IPS-18a (cell line): Measurements from ENCODE around the gene PLEKHA1.

Source experiments
- H3K27ac ChIP-seq: one replicate; pipeline ENCODE4 v1.5.1; 2013; ENCODE audit warnings: low read length
- H3K27me3 ChIP-seq: one replicate; pipeline ENCODE4 v1.6.1; 2013; ENCODE audit warnings: mild to moderate bottlenecking, low read length; ENCODE audit not compliant: control insufficient read depth, insufficient read depth
- H3K36me3 ChIP-seq: one replicate; pipeline ENCODE4 v1.6.1; 2013; ENCODE audit warnings: low read depth, low read length; ENCODE audit not compliant: control insufficient read depth
- H3K4me1 ChIP-seq: one replicate; pipeline ENCODE4 v1.6.1; 2013; ENCODE audit warnings: low read depth, low read length; ENCODE audit not compliant: control insufficient read depth
- H3K4me3 ChIP-seq: one replicate; pipeline ENCODE4 v1.5.1; 2013; ENCODE audit warnings: low read length
- H3K9ac ChIP-seq: one replicate; pipeline ENCODE4 v1.6.1; 2013; ENCODE audit warnings: mild to moderate bottlenecking, low read length, moderate library complexity
- H3K9me3 ChIP-seq: one replicate; pipeline ENCODE4 v1.6.1; 2013; ENCODE audit warnings: low read depth, low read length; ENCODE audit not compliant: control insufficient read depth

Gene PLEKHA1

GRCh38 chr10:122336961-122337360 lies 37.5 kb upstream of the PLEKHA1 start:
- Histone ChIP-seq H3K4me1 (no peaks in the 10 kb centered on the region), H3K9ac (no peak overlapping the region)

GRCh38 chr10:122338609-122339441 lies 35.7 kb upstream of the PLEKHA1 start:
- Histone ChIP-seq H3K36me3 (no peaks in the 10 kb centered on the region), H3K9ac (no peak overlapping the region), H3K27me3 (no peaks in the 10 kb centered on the region), H3K9me3 (no peaks in the 10 kb centered on the region), H3K4me1 (peaks cover 11% of the 10 kb centered on the region), H3K27ac (no peak overlapping the region), H3K4me3 (no peak overlapping the region)

More at GRCh38 chr10:122336961-122337360, 37.5 kb upstream of the PLEKHA1 start:
- H3K27ac ChIP-seq: no peak overlapping the region
- H3K9me3 ChIP-seq: no peaks in the 10 kb centered on the region
- H3K27me3 ChIP-seq: no peaks in the 10 kb centered on the region
- no peak overlapping the region for H3K4me3 ChIP-seq
- H3K36me3 ChIP-seq: no peaks in the 10 kb centered on the region

GRCh38 chr10:122341141-122341810 lies 33.2 kb upstream of the PLEKHA1 start:
- H3K4me1 ChIP-seq: peaks cover 13% of the 10 kb centered on the region
- no peaks in the 10 kb centered on the region for H3K36me3 ChIP-seq
- H3K27ac ChIP-seq: no peak overlapping the region
- no peak overlapping the region for H3K9ac ChIP-seq
- peaks cover 2% of the 10 kb centered on the region for H3K9me3 ChIP-seq
- H3K27me3 ChIP-seq: no peaks in the 10 kb centered on the region
- no peak overlapping the region for H3K4me3 ChIP-seq

- Histone ChIP-seq H3K4me3 (no peak overlapping the region), H3K27ac (no peak overlapping the region), H3K4me1 (peaks cover 13% of the 10 kb centered on the region), H3K36me3 (no peaks in the 10 kb centered on the region), H3K9ac (no peak overlapping the region), H3K9me3 (peaks cover 8% of the 10 kb centered on the region), H3K27me3 (no peaks in the 10 kb centered on the region)
Observed at GRCh38 chr10:122342293-122343134, 32.0 kb upstream of the PLEKHA1 start.

- H3K27me3 ChIP-seq: no peaks in the 10 kb centered on the region
- H3K9me3 ChIP-seq: peaks cover 8% of the 10 kb centered on the region
- peaks cover 13% of the 10 kb centered on the region for H3K4me1 ChIP-seq
- H3K4me3 ChIP-seq: no peak overlapping the region
- no peaks in the 10 kb centered on the region for H3K36me3 ChIP-seq
- H3K27ac ChIP-seq: no peak overlapping the region
- no peak overlapping the region for H3K9ac ChIP-seq
Observed at GRCh38 chr10:122343135-122343800, 31.2 kb upstream of the PLEKHA1 start.

GRCh38 chr10:122343936-122344335 lies 30.6 kb upstream of the PLEKHA1 start:
- Histone ChIP-seq H3K4me3 (no peak overlapping the region), H3K4me1 (peaks cover 13% of the 10 kb centered on the region), H3K9ac (no peak overlapping the region), H3K27ac (no peak overlapping the region), H3K27me3 (no peaks in the 10 kb centered on the region), H3K36me3 (no peaks in the 10 kb centered on the region), H3K9me3 (peaks cover 8% of the 10 kb centered on the region)

- Histone ChIP-seq H3K9me3 (peaks cover 8% of the 10 kb centered on the region), H3K4me3 (no peak overlapping the region), H3K9ac (no peak overlapping the region), H3K36me3 (no peaks in the 10 kb centered on the region), H3K4me1 (peaks cover 17% of the 10 kb centered on the region), H3K27me3 (no peaks in the 10 kb centered on the region), H3K27ac (no peak overlapping the region)
Observed at GRCh38 chr10:122344741-122345258, 29.7 kb upstream of the PLEKHA1 start.

GRCh38 chr10:122346326-122346950 lies 28.1 kb upstream of the PLEKHA1 start:
- H3K9ac ChIP-seq: no peak overlapping the region
- H3K4me3 ChIP-seq: no peak overlapping the region
- H3K4me1 ChIP-seq: peaks cover 17% of the 10 kb centered on the region
- H3K9me3 ChIP-seq: peaks cover 8% of the 10 kb centered on the region
- H3K36me3 ChIP-seq: no peaks in the 10 kb centered on the region
- no peaks in the 10 kb centered on the region for H3K27me3 ChIP-seq
- H3K27ac ChIP-seq: no peak overlapping the region

GRCh38 chr10:122347170-122347841 lies 27.2 kb upstream of the PLEKHA1 start:
- Histone ChIP-seq H3K4me3 (no peak overlapping the region), H3K4me1 (peaks cover 17% of the 10 kb centered on the region), H3K9me3 (peaks cover 8% of the 10 kb centered on the region), H3K36me3 (no peaks in the 10 kb centered on the region), H3K9ac (no peak overlapping the region), H3K27ac (no peak overlapping the region), H3K27me3 (no peaks in the 10 kb centered on the region)

- no peaks in the 10 kb centered on the region for H3K36me3 ChIP-seq
- H3K9me3 ChIP-seq: peaks cover 8% of the 10 kb centered on the region
- H3K4me1 ChIP-seq: peaks cover 9% of the 10 kb centered on the region
- no peaks in the 10 kb centered on the region for H3K27me3 ChIP-seq
- H3K4me3 ChIP-seq: no peak overlapping the region
- no peak overlapping the region for H3K9ac ChIP-seq
- no peak overlapping the region for H3K27ac ChIP-seq
Observed at GRCh38 chr10:122348512-122348911, 26.0 kb upstream of the PLEKHA1 start.
